GM03348 (cell line): Measurements from ENCODE around the gene DNAJB14.
A peak's percentile ranks its signal among the peaks of the same experiment; 100 is the strongest.

Experiments
- DNase-seq: peaks from one replicate; pipeline ENCODE4 v3.0.0; 2012; ENCODE audit warnings: low spot score

The DNAJB14 gene

DNA sequence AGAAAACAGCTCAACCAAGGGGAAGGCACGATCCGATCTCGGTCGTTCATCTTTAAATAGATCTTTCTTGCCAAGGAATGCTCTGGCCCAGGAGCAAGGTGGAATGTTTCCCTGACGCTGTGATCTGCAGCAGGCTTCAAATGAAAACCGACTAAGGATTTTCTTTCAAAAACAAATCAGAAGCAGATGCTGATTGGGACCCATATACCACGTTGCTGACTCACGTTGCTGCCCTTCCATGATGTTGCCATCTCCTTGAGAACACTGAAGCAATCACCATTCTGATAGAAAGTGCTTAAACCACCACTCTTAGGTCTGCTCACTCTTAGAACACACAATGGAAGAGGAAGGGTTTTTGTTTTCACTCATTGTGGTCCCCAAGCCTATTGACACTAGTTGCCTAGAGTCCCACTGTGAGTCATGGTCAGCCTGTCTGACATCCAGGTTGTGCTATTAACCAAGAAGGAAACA, 78.3 kb downstream of the DNAJB14 start:
- DNase-seq, result peak; percentile 65

DNA sequence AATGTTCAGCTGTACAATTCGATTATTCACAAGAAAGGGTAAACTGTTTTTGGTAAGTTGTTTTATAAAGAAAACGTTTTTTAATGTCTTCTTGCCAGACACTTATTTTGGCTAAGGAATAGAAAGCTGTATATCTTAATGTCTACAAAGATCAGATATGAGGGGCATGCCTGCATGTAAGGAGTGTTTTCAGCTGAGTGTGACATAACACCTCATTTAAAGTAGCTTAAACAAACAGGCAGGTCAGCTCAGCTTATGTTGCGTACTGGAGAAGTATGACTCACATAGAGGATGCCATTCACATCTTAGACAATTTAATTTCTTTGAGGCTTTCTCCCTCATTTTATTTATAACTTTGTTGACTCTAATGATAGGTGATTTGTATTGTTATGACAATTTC, 82.6 kb downstream of the DNAJB14 start:
- DNase-seq, result no peak

DNA sequence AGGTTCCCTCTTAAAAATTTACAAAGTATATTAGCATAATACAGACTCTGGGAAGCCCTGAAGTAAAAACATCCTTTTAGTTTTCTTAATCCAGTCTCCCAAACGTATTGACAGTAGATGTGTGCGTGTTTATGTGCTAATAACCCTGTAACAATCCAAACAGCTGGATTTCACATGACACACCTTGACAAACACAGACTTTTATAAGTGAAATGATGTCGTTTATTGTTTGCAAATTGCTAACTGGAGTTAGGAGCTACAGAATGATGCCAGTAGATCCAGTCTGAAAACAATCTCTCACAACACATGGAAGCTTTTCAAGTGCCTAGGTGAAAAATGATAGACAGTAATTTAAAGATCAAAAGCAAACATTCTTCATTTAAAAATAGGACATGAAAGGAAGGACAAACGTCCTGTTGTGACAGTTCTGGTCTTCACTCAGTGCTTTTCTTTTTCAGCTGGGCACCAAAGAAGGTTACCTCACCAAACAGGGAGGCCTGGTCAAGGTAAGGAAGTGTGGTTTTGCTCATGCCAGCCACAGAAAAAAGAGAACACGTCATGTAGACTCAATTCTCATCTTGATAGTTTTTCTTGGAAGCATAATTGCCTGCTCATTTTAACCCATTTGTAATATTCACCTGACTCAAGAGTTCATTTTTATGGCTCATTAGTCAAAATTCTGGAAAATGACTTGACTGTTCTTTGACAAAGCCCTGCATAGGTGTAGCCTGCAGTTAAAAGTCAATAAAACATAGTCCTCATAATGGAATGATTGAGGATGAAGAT, 85.1 kb downstream of the DNAJB14 start:
- DNase-seq, result no peak

DNA sequence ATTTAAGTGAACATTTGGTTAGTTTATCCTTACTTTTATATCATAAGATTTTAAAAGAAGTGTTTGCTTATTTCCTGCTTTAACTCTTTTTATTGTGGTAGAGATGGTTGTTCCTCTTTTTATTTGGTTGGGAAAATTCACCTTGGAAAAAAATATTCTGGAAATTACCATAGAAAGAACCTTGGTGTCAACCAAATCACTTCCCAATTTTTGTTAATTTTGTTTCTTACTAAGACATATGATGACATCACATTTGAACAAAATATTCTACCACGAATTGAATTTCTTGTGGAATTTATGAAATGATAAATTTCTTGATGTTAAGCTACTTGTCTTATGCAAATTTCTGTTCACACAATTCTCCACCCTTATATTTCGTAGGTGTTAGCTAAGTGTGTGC, 85.9 kb downstream of the DNAJB14 start:
- no peak for DNase-seq

DNA sequence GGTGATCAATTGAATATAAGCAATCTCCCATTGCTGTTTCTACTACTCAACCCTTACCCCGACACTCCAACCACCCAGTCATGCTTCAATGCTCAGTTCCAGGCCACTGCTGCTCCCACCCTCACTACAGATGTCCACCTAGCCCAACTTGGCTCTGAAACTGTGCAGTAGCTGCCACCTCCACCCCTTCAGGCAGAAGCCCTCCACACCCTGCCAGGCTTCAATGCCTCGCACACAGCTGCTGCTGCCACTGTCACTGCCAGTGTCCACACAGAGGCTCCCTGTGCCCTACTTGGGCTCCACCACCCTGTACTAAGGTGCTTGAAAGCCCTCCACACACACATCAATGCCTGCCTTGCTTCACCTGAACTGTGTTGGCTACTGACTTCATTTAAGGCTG, 86.8 kb downstream of the DNAJB14 start:
- no peak for DNase-seq

DNA sequence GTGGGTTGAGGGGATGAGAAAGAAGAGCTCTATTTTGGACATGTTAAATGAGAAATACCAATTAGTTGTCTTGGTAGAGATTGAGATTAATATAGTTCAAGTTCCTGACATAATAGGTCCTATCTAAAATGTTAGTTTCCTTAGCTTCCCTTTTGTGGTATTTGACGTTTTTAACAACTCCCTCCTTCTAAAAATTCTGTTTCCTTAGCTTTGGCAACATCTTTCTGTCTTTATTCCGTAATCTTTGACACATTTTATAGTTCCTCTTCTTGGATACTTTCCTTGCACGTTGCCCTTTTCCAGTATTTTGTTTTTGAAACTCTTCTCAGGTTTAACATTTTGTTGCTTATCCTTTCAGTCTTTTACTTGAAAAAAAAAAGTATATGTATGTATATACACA, 89.1 kb downstream of the DNAJB14 start:
- DNase-seq, result no peak

DNA sequence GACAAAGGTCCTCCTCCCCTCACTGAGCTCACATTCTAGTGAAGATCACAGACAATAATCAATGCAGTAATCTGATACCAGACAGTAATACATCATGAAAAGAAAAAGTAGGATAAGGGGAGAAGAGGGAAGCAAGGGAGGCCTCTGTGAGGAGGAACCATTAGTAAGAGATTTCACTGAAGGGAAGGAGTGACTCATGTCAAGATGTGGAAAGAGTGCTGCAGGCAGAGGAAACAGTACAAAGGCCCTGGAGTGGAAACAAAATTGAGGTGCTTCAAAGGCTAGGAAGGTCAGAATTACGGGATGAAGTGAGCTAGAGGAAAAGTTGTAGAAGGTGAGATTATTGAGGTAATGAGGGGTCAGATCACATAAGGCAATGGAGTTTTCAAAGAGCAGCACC, 90.3 kb downstream of the DNAJB14 start:
- peak; percentile 16 for DNase-seq

DNA sequence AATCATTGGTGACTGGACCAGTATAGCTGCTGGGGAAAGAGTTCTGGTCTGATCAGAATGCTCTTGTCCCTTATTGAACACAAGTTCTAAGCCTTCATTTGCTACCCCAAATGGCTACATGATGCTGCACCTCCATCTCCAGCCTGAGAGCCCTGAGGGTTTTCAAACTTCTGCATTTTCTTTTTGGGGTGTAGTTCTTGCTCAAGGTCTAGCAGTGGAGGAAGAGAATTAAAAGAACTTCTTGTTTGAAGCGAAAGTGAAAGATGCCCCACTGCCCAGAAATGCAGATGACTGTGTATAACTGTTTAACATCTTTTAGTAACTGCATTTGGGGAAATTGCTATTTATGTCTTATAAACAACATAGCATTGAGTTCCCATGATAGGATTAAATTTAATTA, 90.7 kb downstream of the DNAJB14 start:
- no peak for DNase-seq

DNA sequence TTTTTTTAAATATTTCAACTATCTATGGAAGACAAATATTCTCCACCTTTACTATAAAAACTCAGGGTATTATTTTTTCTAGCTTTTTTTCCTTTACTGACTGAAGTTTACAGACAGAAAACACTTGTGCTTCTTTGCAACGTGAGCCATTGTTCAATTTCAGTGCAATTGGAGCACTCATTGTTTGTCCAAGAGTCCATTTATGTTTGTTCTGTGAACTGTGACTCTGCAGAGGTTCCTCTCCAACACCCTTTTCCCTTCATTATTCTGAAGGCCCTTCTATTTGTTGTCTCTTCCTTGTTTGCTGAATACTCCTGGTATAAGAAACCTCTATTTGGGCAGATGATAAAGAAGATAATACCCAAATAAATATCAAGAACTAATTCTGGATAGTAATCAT, 92.4 kb downstream of the DNAJB14 start:
- DNase-seq, result no peak

DNA sequence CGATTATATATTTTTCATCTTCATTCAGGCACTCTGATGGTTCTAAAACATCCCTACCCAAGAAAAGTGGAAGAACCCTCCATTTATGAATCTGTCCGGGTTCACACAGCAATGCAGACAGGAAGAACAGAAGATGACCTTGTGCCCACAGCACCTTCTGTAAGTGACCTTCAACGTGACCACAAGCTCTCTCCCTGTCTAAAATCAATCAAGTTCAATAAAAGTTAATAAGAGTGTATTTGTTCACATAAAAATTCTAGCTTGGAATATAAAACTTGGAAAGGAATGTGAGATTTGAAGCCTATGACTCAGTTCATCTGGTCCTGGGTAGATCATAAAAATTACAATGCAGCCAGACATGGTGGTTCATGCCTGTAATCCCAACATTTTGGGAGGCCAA, 93.2 kb downstream of the DNAJB14 start:
- no peak for DNase-seq

DNA sequence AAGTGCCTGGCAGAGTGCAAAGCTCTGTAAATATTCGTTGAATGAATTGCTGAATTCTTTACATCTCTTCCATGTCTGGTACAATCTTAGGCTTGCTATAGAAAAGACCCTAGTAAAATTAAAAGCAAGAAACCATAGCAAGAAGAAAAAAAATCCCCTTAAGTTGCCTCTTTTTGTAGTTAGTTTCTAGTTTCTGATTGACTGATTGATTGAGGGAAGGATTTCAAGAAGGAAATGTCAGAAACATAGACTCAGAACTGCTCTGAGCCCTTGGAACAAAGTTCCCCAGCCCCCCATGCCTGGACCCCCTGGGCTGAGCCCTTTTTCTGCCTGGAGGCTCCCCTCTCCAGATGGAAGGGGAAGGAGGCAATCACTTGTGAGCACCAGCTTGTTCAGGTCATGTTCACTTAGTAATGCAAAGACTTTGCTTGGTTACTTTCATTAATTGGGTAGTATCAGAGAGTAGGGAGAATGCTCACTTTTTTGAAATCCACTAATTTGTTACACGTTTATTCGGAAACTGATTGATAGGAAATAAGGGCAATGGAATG, 94.1 kb downstream of the DNAJB14 start:
- DNase-seq, result no peak

DNA sequence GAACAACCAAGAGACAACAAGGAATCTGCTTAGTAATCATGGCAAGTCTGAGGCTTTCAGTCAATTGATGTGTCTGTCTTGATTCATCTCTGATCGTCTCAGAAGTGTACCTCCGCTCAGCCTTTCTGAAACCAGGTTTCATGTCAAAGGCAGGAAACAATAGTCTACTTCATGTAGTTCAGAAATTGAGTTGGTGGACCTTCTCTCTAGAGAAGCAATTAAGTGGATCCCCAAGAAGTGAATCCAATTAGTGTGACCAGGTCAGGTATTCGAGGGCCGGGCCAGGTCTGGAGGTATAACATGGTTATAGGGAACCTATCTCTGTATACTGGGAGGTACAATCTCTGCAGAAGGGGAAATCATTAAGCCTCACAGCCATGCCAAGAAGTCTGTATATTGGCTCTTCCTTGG, 97.8 kb downstream of the DNAJB14 start:
- DNase-seq, result no peak

DNA sequence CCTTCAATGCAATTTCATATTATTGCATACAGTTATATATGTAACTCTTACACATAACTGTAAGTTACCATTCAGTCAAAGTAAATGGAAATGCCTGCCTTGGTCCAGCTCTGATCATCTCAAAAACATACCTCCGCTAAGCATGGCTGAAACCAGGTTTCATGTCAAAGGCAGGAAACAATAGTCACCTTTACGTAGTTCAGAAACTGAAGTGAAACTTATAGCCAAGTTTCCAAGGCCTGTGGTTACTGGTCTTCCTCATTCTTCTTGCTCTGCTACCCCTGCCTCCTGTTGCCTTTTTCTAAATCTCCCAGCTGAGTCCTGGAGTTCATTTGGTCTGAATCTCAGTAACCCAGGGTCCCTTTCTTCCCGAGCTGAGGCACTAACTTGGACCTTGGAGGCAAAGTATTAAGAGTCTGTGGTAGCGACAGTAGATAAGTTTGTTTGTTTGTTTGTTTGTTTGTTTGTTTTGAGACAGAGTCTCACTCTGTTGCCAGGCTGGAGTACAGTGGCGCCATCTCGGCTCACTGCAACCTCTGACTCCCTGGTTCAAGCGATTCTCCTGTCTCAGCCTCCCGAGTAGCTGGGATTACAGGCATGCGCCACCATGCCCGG, 98.9 kb downstream of the DNAJB14 start:
- no peak for DNase-seq

DNA sequence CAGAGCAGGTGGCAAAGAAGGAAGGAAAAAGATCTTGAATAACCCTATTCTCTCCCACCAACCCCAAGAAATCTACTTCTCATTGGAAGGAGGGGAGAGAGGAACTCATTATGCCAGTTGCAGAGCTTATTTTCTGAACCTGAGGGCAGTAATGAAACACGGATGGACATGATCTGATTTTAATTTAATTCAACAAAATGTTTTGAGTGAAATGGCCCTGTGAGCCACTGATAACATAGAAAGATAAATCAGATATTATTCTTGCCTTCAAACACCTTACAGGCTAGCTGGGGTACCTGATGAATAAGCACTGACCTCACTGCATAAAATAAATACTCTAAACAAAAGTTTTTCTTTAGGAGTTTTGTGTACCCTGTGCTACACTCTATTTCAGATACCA, 99.5 kb downstream of the DNAJB14 start:
- no peak for DNase-seq
